NCI-H2081 treated with DMSO at 0.1 percent for 48 hours (cell line): ENCODE data around the gene TNFAIP3.
"Not testable (repeated sequence)": the region's sequence is repeated elsewhere in the genome, so short reads cannot be mapped to it uniquely, and the experiment has no call there.

Experiments used
- DNase-seq: peaks from one replicate; lab custom pipeline; 2025; lab: John Stamatoyannopoulos, UW

Gene TNFAIP3

DNA sequence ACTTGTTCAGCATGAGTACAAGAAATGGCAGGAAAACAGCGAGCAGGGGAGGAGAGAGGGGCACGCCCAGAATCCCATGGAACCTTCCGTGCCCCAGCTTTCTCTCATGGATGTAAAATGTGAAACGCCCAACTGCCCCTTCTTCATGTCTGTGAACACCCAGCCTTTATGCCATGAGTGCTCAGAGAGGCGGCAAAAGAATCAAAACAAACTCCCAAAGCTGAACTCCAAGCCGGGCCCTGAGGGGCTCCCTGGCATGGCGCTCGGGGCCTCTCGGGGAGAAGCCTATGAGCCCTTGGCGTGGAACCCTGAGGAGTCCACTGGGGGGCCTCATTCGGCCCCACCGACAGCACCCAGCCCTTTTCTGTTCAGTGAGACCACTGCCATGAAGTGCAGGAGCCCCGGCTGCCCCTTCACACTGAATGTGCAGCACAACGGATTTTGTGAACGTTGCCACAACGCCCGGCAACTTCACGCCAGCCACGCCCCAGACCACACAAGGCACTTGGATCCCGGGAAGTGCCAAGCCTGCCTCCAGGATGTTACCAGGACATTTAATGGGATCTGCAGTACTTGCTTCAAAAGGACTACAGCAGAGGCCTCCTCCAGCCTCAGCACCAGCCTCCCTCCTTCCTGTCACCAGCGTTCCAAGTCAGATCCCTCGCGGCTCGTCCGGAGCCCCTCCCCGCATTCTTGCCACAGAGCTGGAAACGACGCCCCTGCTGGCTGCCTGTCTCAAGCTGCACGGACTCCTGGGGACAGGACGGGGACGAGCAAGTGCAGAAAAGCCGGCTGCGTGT is 11.6 kb downstream of the TNFAIP3 start:
- no peak for DNase-seq

- no peak for DNase-seq
Observed at GRCh38 chr6:137879299-137879698, 12.2 kb downstream of the TNFAIP3 start.

DNA sequence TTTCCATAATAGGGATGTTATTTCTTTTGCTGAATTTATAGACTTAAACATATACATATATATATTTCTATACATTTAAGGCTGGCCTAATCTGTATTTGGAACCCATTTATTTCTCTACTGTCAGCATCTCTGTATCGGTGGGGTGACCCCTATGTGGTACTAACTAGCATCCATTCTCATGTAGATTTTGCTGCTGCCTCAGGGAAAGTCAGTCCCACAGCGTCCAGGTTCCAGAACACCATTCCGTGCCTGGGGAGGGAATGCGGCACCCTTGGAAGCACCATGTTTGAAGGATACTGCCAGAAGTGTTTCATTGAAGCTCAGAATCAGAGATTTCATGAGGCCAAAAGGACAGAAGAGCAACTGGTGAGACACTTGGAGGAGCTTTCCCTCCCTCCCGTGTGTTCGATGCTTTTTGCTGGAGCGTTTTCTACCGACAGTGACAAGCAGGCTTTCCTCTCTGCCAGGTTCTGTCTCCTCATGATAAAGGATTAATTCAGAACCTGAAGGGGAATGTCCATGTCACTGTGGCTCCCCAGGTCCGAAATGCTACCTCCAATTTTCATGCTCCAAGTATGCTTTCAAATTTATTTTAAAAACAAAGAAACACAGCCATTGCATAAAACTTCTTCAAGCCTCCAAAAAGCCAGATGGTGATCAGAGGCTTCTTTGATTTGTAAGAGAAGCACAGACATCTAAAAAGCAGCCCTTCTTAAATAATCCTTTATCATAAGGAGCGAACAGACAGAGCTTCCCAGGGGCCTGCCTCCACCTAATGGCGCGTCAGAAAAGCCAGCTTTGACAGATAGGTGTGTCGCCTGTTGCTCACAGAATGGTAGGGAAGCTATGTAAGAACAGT is 13.1 kb downstream of the TNFAIP3 start:
- no peak for DNase-seq

- DNase-seq: no peak
Observed at GRCh38 chr6:137880746-137881521, 13.9 kb downstream of the TNFAIP3 start.

- DNase-seq: no peak
Observed at GRCh38 chr6:137881522-137881886, 14.4 kb downstream of the TNFAIP3 start.

DNA sequence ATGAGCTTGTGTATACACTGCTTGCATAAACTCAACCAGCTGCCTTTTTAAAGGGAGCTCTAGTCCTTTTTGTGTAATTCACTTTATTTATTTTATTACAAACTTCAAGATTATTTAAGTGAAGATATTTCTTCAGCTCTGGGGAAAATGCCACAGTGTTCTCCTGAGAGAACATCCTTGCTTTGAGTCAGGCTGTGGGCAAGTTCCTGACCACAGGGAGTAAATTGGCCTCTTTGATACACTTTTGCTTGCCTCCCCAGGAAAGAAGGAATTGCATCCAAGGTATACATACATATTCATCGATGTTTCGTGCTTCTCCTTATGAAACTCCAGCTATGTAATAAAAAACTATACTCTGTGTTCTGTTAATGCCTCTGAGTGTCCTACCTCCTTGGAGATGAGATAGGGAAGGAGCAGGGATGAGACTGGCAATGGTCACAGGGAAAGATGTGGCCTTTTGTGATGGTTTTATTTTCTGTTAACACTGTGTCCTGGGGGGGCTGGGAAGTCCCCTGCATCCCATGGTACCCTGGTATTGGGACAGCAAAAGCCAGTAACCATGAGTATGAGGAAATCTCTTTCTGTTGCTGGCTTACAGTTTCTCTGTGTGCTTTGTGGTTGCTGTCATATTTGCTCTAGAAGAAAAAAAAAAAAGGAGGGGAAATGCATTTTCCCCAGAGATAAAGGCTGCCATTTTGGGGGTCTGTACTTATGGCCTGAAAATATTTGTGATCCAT is 15.3 kb downstream of the TNFAIP3 start:
- DNase-seq: no peak

DNA sequence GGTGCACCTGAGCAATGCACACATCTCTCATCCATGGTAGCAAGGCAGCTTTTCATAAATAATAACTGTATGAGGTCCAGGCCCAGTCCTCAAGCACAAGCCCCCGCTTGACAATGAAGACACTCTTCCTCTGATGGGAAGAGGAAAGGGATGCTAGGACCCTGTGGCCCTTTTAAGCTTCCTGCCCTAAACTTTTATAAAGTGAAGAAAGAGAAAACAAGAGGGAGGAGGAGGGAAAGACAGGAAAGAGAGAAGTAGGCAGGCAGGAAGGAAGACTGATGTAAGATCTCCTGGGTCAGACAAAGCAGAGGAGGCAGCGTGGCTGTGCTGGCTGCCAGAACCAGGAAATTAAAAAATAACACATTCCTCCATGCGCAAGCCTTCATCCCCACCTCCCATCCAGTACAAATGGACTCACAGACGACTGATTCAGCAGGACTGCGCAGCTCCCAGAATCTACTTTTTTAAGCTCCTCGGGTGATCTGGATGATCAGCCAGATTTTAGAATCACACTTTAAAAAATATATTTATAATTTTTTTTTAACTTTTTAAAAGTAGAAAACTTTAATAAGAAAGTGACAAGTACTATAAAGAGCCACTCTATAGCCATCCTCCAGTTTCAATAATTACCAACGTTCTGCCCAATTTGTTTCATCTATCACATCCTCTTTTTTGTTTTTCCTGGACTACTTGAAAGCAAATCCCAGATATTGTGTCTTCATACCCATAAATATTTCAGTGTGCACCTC is 16.5 kb downstream of the TNFAIP3 start:
- no peak for DNase-seq

DNA sequence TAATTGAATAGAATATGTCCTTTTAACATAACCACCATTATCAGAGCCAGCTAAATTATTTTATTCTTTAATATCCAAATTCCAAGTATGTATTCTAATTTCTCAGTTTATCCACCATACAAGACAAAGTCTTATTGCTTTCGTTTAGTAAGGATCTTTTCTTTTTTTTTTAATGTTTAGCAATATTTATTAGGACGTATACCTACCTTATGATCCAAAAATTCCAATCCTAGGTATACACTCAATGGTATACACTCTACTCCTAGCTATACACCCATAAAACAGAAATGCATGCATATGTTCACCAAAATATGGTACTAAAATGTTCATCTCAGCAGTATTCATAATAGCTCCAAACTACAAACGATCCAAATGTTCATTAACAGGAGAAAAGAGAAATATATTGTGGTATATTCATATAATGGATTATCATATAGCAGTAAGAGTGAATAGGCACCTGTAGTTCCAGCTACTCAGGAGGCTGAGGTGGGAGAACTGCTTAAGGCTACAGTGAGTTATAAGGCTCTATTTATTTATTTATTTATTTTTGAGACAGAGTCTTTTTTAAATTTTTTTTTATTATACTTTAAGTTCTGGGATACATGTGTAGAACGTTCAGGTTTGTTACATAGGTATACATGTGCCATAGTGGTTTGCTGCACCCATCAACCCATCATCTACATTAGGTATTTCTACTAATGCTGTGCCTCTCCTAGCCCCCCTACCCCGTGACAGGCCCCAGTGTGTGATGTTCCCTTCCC is 17.3 kb downstream of the TNFAIP3 start:
- DNase-seq: no peak

- not testable (repeated sequence) for DNase-seq
Observed at GRCh38 chr6:137884910-137885229, 17.8 kb downstream of the TNFAIP3 start.

DNA sequence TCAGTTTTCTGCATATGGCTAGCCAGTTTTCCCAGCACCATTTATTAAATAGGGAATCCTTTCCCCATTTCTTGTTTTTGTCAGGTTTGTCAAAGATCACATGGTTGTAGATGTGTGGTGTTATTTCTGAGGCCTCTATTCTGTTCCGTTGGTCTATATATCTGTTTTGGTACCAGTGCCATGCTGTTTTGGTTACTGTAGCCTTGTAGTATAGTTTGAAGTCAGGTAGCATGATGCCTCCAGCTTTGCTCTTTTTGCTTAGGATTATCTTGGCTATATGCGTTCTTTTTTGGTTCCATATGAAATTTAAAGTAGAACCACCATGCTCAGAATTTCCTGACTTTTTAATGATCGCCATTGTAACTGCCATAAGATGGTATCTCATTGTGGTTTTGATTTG is 19.2 kb downstream of the TNFAIP3 start:
- DNase-seq: not testable (repeated sequence)

GRCh38 chr6:137890983-137891537 is 24.0 kb downstream of the TNFAIP3 start:
- no peak for DNase-seq

GRCh38 chr6:137892271-137892708 is 25.2 kb downstream of the TNFAIP3 start:
- DNase-seq: no peak

DNA sequence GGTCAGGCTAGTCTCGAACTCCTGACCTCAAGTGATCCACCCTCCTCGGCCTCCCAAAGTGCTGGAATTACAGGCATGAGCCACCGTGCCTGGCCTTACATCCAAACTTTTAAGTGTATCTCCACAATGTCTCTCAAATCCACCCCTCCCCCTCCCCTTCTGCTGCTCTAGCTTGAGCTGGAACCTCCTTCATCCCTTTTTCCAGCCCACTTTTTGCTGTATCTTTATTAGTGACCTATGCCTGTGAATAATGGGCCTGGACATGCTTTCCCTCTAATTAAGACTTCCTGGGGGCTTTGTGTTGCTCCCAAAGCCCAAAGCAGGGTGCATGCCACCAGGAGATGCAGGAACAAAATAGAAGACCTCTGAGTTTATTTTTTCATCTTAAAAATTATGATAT is 26.1 kb downstream of the TNFAIP3 start:
- DNase-seq: no peak

DNA sequence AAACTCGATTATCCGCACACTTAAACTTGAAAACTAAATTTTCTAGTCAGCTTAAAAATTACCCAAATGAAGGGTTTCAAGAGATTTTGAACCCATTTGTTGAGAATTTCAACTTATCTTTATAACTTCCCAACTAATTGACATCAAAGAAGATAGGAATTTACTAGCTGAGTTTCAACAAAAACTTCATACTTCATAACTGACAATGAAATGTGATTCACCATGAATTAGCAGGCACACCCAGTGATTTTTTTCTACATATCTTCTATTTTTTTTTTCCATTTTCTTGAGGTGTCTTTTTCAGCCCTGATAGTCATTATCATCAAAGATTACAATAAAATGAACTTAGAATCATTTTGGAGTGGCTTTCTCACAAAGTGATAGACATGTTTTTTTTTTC is 26.7 kb downstream of the TNFAIP3 start:
- no peak for DNase-seq

DNA sequence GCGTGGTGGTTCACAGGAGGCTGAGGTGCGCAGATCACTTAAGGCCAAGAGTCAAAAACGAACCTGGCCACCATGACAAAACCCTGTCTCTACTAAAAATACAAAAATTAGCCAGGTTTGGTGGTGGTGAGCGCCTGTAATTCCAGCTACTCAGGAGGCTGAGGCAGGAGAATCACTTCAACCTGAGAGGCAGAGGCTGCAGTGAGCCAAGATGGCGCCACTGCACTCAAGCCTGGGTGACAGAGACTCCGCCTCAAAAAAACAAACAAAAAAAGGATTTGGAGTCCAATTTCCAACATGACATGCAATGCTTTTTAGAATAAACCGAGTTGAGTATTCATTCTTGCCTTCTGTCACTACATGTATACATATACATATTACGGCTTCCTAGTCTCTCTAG is 27.3 kb downstream of the TNFAIP3 start:
- DNase-seq: not testable (repeated sequence)

GRCh38 chr6:137894779-137895385 is 27.8 kb downstream of the TNFAIP3 start:
- DNase-seq: no peak

DNA sequence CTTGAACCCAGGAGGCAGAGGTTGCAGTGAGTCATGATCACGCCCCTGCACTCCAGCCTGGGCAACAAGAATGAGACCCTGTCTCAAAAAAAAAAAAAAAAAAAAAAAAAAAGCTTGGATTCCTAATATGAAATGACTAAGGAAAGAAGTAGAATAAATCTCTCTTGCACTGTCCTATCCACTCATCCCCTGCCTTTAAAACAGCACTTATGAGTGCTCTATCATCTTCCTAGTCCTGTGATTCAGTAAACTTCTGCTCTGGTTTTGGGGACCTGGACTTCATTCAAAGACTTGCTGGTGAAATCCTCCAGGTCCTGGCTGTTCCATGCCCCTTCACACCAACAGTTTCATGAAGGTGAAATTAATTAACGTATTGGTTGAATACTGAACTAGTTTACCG is 29.6 kb downstream of the TNFAIP3 start:
- DNase-seq: no peak

DNA sequence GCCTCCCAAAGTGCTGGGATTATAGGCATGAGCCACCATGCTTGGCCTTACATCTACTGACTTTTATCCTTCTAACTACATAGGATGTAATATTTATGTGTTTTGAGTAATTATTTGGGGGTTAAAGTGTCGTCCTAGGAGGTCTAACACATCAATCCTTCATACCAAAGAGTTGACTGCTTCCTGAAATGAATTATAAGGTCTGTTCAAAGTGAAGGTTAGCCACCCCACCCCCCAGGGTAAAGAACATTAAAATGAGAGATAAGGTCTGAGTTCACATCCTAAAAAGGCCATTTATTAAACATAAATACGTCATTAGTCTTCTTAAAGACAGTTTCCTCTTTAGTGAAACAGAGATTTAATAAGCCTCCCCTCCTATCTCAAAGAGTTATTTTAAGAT is 33.8 kb downstream of the TNFAIP3 start:
- no peak for DNase-seq

DNA sequence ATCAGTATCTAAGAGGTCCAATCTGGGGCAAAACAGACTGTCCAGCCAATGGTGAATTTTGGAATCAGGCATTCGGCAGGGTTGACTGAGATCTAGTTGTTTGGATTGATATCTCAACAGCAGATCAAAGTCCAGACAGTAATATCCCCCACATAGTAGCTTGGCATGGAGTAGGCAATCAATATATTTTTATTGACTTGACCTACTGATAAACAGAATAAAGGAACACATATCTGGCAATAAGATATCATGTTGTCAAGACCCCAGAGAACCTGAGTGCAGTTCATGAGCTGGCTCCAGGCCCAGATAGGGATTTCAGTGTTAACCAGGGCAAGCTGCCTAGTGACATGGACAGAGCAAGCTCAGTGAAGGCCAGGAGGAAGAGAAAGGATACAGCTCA is 34.4 kb downstream of the TNFAIP3 start:
- DNase-seq: no peak

DNA sequence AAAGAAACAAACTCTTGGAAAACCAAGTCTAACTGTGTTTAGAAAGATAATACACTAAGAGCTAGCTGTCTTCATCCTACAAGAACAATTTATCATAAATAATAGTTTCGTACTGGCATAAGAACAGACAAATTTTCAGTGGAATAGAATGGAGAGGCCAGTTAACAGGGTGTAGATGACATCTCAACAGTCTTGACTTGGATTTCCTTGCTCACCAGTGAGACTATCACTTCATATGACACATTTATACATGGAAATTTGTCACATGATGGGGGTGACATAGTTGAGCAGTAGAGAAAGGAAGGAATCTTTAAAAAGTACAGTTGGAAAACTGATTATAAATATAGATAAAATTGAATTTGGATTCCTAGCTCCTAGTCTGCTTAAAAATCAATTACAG is 35.6 kb downstream of the TNFAIP3 start:
- DNase-seq: no peak
